Stimulated activated naive CD8-positive, alpha-beta T cell treated with anti-CD3 and anti-CD28 coated beads, Interleukin-15, amount 100 ng/mL, for 72 hours (primary cell): ENCODE measurements around the gene GNG7.
"Not testable (repeated sequence)": the region's sequence is repeated elsewhere in the genome, so short reads cannot be mapped to it uniquely, and the experiment has no call there.

Experiments used
- ATAC-seq: fragments of 150-1000 bp; cut with Tn5 transposase; 2 replicates; pipeline ENCODE4 v1.10.0; 2021; ENCODE audit warnings: mild to moderate bottlenecking, moderate library complexity
- DNase-seq, 2 donors: peaks; one replicate each; pipeline ENCODE4 v3.0.0; 2021 to 2022
- H3K27ac Mint-ChIP-seq, 2 donors: one replicate each; pipeline ENCODE4 v1.8.0; 2022; ENCODE audit warnings: mild to moderate bottlenecking in 2 of 2, mixed read lengths in 2 of 2, moderate library complexity in 2 of 2
- H3K27me3 Mint-ChIP-seq: one replicate; pipeline ENCODE4 v1.8.0; 2022; ENCODE audit warnings: mixed read lengths
- H3K4me1 Mint-ChIP-seq: one replicate; pipeline ENCODE4 v1.8.0; 2022; ENCODE audit warnings: mild to moderate bottlenecking, mixed read lengths
- H3K4me3 Mint-ChIP-seq, 2 donors: one replicate each; pipeline ENCODE4 v1.8.0; 2022; ENCODE audit warnings: mild to moderate bottlenecking in 2 of 2, mixed read lengths in 2 of 2, moderate library complexity in 1 of 2
- H3K9me3 Mint-ChIP-seq, 2 donors: one replicate each; pipeline ENCODE4 v1.8.0; 2022; ENCODE audit warnings: mixed read lengths in 2 of 2

GNG7 gene

DNA sequence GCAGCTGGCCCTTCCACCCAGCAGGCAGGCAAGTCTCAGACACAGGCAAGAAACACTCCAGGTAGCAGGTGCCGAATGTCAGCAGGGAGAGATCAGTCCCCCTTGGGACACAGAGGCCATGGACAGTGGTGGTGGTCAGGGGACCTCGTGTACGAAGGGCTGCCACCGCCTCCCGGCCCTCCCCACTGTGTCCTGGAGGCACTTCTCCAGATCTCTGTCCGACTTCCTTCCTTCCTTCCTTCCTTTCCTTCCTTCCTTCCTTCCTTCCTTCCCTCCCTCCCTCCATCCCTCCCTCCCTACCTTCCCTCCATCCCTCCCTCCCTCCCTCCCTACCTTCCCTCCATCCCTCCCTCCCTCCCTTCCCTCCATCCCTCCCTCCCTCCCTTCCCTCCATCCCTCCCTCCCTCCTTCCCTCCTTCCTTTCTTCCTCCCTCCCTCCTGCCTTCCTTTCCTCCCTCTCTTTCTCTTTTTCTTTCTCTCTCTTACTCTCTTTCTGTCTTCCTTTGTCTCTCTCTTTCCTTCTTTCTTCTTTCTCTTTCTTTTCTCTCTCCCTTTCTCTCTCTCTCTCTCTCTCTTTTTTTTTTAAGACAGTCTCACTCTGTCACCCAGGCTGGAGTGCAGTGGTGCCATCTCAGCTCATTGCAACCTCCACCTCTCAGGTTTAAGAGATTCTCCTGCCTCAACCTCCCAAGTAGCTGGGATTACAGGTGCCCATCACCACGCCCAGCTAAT lies 51.3 kb downstream of the GNG7 start:
- H3K4me1 Mint-ChIP-seq, H3K27me3 Mint-ChIP-seq, H3K9me3 Mint-ChIP-seq, H3K4me3 Mint-ChIP-seq, ATAC-seq, DNase-seq, H3K27ac Mint-ChIP-seq: not testable (repeated sequence)

DNA sequence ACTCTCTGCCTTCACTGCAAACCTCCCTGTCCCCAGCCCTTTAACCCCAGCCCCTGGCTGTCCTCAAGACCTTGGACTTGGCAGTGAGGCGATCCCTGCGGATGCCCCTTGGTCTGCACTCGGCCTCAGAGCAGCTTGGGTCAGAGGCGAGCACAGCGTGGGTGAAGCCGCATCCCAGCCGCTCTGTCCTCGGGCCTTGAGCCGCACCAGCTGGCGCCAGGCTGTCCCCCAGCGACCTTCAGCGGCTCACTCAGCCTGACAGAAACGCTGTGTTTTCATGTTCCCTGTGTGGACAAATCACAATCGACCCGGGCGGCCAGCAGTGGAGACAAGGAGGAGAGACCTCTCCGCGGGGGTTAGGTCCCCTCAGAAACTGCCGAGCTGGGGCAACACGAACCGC lies 52.0 kb downstream of the GNG7 start:
- no peak overlapping the region for H3K4me3 Mint-ChIP-seq
- H3K4me1 Mint-ChIP-seq: no peaks in the 10 kb centered on the region
- no peaks in the 10 kb centered on the region for H3K27me3 Mint-ChIP-seq
- DNase-seq (no peak), ATAC-seq (no peak)
- no peak overlapping the region for H3K27ac Mint-ChIP-seq
- H3K9me3 Mint-ChIP-seq: no peaks in the 10 kb centered on the region

DNA sequence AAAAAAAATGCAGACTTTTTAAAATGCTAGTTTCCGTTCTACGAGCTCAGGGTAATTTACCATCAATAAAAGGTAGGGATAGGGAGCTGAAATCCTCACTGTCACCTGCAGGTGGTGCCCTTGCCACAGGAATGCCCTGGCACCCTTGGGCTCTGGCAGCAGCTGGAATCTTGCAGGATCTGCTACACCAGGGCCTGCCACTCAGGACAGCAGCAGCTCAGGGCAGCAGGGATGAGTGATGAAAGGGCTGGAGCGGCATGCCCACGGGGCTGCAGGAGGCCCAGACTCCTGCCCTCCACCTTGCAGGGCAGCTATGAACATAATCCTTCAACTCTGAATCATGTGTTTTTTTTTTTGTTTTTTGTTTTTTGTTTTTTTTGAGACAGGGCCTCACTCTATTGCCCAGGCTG lies 54.0 kb downstream of the GNG7 start:
- Mint-ChIP-seq H3K27me3 (no peaks in the 10 kb centered on the region), H3K27ac (no peak overlapping the region), H3K4me3 (no peak overlapping the region), H3K9me3 (no peaks in the 10 kb centered on the region), H3K4me1 (no peaks in the 10 kb centered on the region)
- DNase-seq (peak; percentile 68 to 70), ATAC-seq (peak; percentile 80)

DNA sequence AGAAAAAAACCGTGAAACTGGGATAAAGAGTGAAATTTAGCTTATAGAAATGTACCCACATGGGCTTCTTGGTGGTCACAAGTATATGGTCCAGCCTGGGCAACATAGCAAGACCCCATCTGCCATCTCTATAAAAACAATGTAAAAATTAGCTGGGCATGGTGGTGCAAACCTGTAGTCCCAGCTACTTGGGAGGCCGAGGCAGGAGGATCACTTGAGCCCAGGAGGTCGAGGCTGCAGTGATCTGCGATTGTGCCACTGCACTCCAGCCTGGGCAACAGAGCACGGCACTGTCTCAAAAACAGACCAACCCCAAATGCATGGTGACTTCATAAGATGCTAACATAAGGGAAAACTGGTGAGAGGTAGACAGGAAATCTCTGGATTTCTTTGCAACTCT lies 54.4 kb downstream of the GNG7 start:
- ATAC-seq (no peak), DNase-seq (no peak)
- Mint-ChIP-seq H3K27me3 (no peaks in the 10 kb centered on the region), H3K4me3 (no peak overlapping the region), H3K9me3 (no peaks in the 10 kb centered on the region), H3K27ac (no peak overlapping the region), H3K4me1 (no peaks in the 10 kb centered on the region)

DNA sequence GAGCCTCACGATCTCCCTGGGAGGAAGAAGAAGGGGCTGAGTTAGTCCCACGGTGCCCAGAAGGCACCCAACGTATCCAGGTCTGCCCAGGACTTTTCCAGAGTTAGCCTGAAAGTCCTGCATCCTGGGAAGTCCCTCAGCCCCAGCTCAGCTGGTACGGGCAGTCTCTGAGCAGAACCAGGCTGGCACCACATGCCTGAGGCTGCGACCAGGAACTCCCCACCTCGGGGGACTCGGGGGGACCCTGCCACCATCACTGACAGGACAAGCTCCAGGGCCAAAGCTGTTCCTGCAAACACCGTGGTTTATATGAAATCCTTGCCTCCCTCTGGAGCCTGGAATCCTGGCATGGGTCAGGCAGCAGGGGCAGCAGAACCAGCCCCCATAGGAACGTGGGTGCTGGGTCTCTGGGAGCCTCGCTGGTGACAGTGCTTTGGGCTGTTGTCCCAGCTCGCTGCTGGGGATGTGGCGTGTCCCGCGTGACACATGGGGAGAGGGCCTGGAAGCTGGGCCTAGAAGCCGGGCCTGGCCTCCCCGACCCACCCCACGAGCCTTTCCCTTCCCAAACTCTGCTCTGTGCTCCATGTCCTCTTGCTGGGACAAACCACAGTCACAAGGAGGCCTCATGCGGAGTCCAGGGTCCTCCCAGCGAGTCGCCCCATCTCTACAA lies 55.5 kb downstream of the GNG7 start:
- no peak overlapping the region for H3K27ac Mint-ChIP-seq
- DNase-seq (no peak), ATAC-seq (no peak)
- no peaks in the 10 kb centered on the region for H3K4me1 Mint-ChIP-seq
- H3K27me3 Mint-ChIP-seq: no peaks in the 10 kb centered on the region
- no peak overlapping the region for H3K4me3 Mint-ChIP-seq
- no peaks in the 10 kb centered on the region for H3K9me3 Mint-ChIP-seq

DNA sequence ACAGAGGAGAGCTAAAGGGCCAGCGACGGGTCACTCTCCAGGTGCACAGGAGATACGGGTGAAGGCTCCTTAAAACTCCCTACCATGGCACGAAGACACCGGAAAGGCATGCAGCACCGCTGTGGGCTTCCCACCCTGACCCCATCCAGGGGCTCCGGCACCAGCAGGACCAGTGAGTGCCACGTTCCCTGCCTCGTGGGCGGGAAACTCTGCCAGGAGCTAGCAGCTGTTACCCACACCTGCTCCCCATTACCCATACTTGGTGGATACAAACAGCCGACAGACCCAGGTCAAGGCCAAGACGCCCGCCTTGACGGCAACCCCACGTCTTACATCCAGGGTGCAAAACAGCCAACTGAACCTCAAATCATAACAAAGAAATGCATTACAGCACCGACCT lies 56.7 kb downstream of the GNG7 start:
- no peaks in the 10 kb centered on the region for H3K9me3 Mint-ChIP-seq
- no peak for ATAC-seq
- H3K27ac Mint-ChIP-seq: no peak overlapping the region
- no peak for DNase-seq
- H3K4me1 Mint-ChIP-seq: no peaks in the 10 kb centered on the region
- no peak overlapping the region for H3K4me3 Mint-ChIP-seq
- H3K27me3 Mint-ChIP-seq: no peaks in the 10 kb centered on the region

DNA sequence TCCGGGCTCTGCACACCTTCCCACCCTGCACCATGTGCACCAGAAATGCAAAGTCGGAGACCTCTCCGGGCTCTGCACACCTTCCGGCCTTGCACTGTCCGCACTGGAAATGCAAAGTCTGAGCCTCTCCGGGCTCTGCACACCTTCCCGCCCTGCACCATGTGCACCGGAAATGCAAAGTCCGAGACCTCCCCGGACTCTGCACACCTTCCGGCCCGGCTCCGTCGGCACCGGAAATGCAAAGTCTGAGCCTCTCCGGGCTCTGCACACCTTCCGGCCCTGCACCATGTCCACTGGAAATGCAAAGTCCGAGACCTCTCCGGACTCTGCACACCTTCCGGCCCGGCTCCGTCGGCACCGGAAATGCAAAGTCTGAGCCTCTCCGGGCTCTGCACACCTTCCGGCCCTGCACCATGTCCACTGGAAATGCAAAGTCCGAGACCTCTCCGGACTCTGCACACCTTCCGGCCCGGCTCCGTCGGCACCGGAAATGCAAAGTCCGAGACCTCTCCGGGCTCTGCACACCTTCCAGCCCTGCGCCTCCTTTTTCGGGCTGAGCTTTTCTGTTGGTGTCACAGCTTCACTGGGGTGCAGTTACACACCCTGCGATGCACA lies 59.3 kb downstream of the GNG7 start:
- not testable (repeated sequence) for H3K4me1 Mint-ChIP-seq, H3K27ac Mint-ChIP-seq, DNase-seq, H3K9me3 Mint-ChIP-seq, H3K4me3 Mint-ChIP-seq, ATAC-seq
- peaks cover 15% of the 10 kb centered on the region for H3K27me3 Mint-ChIP-seq

DNA sequence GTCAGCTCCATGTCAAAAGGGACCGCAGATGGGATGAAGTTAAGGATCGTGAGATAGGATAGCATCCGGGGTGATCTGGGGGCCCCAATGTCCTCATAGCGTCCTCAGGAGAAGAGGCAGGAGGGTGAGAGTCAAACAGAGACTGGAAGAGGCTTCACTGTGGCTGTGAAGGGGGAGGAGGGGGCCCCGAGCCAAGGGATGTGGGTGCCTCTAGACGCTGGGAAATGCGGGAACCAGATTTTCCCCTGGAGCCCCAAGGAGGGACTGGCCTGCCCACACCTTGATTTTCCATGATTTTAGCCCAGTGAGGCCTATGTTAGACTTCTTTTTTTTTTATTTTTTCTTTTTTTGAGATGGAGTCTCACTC lies 61.2 kb downstream of the GNG7 start:
- Mint-ChIP-seq H3K27ac (no peak overlapping the region), H3K9me3 (no peaks in the 10 kb centered on the region), H3K4me1 (peaks cover 28% of the 10 kb centered on the region), H3K4me3 (no peak overlapping the region), H3K27me3 (peaks cover 28% of the 10 kb centered on the region)
- ATAC-seq: no peak
- DNase-seq: no peak

DNA sequence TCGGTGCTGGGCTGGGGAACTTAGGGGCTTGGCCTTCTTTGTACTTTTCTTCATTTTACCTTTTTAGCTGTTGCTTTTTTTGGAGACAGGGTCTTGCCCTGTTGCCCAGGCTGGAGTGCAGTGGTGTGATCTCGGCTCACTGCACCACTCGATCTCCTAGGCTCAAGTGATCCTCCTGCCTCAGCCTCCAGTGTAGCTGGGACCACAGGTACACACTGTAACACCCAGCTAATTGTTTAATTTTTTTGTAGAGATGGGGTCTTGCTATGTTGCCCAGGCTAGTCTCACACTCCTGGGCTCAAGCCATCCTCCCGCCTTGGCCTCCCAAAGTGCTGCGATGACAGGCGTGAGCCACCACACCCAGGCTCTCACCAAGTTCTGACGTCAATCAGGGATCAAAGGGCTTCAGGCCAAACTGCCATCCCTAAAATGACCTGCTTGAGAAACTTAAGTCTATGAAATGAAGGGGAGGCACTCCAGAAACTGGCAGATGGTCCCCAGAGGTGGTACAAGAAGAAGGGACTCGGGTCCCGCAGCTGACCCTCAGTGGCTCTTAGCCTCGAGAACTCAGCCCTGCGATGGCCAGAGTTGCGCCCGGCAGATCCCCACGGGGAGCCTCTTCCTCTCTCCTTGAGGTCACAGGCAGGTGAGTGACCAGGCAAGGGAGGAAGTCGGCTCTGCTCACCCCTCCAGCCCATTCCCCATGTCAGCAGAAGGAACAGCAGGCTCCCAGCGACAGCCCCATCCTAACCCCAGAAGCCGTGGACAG lies 61.7 kb downstream of the GNG7 start:
- peaks cover 29% of the 10 kb centered on the region for H3K4me1 Mint-ChIP-seq
- no peak for ATAC-seq
- H3K27me3 Mint-ChIP-seq: peaks cover 28% of the 10 kb centered on the region
- no peak overlapping the region for H3K4me3 Mint-ChIP-seq
- DNase-seq: no peak
- no peak overlapping the region for H3K27ac Mint-ChIP-seq
- H3K9me3 Mint-ChIP-seq: no peaks in the 10 kb centered on the region

DNA sequence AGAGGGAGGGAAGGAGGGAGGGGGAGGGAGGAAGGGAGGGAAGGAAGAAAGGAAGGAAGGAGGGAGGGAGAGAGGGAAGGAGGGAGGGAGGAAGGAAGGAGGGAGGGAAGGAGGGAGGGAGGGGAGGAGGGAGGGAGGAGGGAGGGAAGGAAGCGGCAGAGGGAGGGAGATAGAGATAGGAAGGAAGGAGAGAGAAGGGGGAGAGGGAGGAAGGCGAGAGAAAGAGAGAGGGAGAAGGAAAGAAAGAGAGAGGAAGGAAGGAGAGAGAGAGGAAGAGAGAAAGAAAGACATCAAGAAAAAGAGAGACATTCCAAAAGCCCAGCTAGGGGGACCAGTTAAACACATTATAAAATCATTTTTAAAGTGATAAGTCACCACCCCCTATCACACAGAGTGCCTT lies 62.5 kb downstream of the GNG7 start:
- Mint-ChIP-seq H3K4me1 (peaks cover 29% of the 10 kb centered on the region), H3K9me3 (no peaks in the 10 kb centered on the region), H3K4me3 (no peak overlapping the region), H3K27ac (peak overlapping the region in 1 of 2 donors; percentile 50), H3K27me3 (peaks cover 28% of the 10 kb centered on the region)
- ATAC-seq (no peak), DNase-seq (no peak)

DNA sequence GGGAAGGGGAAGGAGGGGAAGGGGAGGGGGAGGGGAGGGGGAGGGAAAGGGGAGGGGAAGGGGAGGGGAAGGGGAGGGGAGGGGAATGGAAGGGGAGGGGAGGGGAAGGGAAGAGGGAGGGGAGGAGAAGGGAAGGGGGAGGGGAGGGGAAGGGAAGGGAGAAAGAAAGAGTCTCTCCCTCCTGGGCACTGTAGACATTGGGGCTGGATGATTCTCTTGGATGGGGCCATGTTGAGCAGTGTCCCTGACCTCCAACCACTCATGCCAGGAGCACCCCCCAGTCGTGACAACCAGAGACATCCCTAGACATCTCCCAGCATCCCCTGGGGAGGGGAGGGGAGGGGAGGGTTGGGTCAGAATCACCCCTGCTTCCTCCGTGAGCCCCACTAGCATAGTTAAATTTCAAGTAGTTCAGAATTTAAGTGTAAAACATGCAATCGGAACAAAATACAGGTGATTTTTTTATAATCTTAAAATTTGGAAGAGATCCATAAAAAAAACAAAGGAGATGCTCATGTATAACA lies 64.0 kb downstream of the GNG7 start:
- peaks cover 28% of the 10 kb centered on the region for H3K27me3 Mint-ChIP-seq

DNA sequence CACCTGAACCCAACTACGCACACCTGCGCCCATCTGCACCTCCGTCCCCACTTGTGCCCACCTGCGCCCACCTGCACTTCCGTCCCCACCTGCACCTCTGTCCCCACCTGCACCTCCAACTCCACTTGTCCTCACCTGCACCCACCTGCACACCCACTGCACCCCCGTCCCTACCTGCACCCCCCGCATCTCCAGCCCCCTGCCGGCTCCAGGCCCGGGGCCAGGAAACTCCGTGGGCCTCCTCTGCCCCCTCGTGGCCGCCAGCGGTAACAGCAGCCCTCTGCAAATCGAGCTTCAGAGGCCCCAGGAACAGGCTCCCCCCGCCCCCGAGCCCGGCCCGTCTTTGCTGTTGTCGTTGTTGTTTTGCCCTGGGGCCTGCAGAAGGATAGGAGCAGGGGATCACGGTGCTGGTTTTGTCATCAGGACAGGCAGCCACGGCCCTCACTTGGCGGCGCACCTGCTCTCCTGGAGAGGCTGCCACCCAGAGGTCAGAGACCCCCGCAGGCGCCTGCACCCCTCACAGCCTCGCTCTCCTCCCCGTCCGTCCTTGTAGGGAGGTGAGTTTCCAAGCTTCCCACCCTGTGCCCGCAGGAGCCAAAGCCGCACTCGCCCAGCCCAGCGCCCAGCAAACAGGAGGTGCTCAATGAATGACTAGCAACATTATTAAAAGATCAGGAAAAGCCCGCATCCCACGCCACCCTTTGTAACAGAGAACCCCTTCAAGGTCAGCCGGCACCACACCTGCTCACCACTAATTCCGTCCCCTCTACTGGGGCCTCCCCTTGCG lies 65.4 kb downstream of the GNG7 start:
- DNase-seq: peak; percentile 78
- peak; percentile 84 for ATAC-seq
- Mint-ChIP-seq H3K4me1 (peaks cover 29% of the 10 kb centered on the region), H3K27ac (peak overlapping the region in 1 of 2 donors; percentile 56), H3K9me3 (no peaks in the 10 kb centered on the region), H3K27me3 (peaks cover 28% of the 10 kb centered on the region), H3K4me3 (peak overlapping the region; percentile 35 to 60)

More for the DNA sequence above, 64.0 kb downstream of the GNG7 start:
- ATAC-seq (no peak), DNase-seq (no peak)
- Mint-ChIP-seq H3K4me3 (no peak overlapping the region), H3K4me1 (peaks cover 29% of the 10 kb centered on the region), H3K27ac (no peak overlapping the region), H3K9me3 (no peaks in the 10 kb centered on the region)

DNA sequence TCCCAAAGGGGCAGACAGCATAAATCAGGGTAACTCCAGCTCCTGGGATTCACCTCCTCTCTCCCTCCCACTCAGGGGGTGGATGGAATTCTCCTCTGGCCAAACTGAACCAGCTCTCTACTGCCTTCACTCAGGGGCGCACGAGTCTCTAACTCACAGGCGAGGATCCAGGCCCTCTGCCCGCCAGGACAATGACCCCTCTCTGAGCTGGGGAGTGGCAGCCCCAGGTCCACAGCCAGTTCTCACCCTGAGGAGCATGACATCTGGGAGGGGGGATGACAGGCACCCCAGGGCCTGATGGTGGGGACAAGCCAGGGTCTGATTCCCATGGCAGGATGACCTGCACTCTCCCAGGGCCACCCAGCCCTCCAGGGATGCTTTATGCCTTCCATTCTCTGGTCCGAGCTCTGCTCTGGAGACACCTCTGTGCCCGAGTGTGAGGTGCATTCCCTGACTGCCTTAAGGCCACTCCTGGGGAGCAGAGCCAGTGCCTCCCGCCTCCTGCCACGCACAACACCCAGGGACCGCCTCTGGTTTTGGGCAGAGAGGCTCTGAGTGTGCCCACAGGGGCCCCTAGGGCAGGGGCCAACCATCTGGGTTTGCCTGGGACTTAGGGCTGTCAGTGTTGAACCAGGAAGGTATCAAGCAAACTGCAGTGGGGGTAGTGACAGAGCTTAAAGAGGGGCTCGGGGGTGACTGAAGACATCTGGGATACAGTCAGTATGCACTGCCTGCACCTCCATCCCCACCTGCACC lies 66.2 kb downstream of the GNG7 start:
- ATAC-seq (peak; percentile 24), DNase-seq (no peak)
- H3K4me3 Mint-ChIP-seq: no peak overlapping the region
- peaks cover 33% of the 10 kb centered on the region for H3K4me1 Mint-ChIP-seq
- H3K9me3 Mint-ChIP-seq: peaks cover under 1 to 1% of the 10 kb centered on the region in 2 donors
- H3K27ac Mint-ChIP-seq: no peak overlapping the region
- peaks cover 28% of the 10 kb centered on the region for H3K27me3 Mint-ChIP-seq

DNA sequence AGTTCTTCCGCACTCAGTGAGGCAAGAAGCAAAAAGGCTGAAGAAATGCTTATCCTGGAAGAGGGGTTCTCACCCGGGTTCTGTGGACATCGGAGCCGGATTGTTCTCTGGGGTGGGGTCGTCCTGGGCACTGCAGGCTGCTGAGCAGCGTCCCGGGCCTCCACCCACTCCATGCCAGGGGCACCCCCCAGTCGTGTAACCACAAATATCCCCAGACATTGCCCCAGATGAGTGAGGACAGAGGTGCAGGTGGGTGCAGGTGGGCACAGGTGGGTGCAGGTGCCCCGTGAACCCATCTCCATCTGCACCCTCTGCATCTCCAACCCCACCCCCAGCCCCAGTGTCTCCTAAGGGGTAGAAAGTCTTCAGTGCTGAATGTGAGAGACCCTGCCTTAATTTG lies 67.5 kb downstream of the GNG7 start:
- H3K27ac Mint-ChIP-seq: no peak overlapping the region
- peaks cover 6 to 8% of the 10 kb centered on the region in 2 donors for H3K9me3 Mint-ChIP-seq
- ATAC-seq (no peak), DNase-seq (no peak)
- H3K27me3 Mint-ChIP-seq: peaks cover 28% of the 10 kb centered on the region
- peaks cover 41% of the 10 kb centered on the region for H3K4me1 Mint-ChIP-seq
- no peak overlapping the region for H3K4me3 Mint-ChIP-seq
